ENCODE results near the gene TMEM80.

The TMEM80 gene

DNA sequence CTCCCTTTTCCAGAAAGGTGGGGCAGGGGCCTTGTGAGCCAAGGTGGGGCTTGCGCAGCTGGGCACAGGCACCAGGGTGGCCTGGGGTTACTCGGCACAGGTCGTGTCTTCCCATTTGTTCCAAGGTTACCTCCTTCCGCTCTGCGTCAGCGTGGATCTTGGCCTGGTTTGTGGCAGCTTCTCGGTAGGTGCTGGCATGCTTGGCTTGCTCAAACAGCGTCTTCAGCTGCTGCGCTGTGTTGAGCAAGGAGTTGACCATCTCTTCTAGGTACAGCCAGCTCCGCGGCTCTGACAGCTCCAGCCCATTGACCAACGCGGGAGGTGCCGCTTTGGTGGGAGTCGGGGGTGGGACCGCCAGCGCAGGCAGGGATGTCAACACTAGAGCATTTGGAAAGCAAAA, 21.2 kb upstream of the TMEM80 start:
- Histone ChIP-seq H3K27ac (ENCODE audit: extremely low read depth, low read depth, low read length) (no peak overlapping the region), H3K4me3 (ENCODE audit: low read depth, low read length) (no peak overlapping the region), H3K4me1 (ENCODE audit: control insufficient read depth, insufficient read depth, low read length) (no peaks in the 10 kb centered on the region), H3K9me3 (ENCODE audit: control insufficient read depth, insufficient read depth, low read depth, low read length) (no peaks in the 10 kb centered on the region), H3K36me3 (ENCODE audit: control insufficient read depth in 2 of 2, insufficient read depth in 1 of 2, low read length in 2 of 2) (peaks cover 14 to 79% of the 10 kb centered on the region in 2 experiments; a peak in 2 of 3 replicates)
- TF ChIP-seq ZNF610 (tag by site-specific recombination; IDR thresholded peaks at IDR 0.05; ENCODE audit: borderline replicate concordance): no peak
- TF ChIP-seq TCF7L2 (IDR thresholded peaks at IDR 0.05; ENCODE audit: borderline replicate concordance, low read depth, low read length): no peak
- TF ChIP-seq ZNF530 (tag by site-specific recombination; IDR thresholded peaks at IDR 0.05; ENCODE audit: low read depth): no peak
- CTCF ChIA-PET: interaction anchor here (0.5 to 1.4 kb wide), 3 partner anchors 10 to 49 kb away, joined by 3 to 4 read pairs (median 3); no protein-coding TSS in a partner anchor
- POLR2A ChIA-PET: no interaction called here

DNA sequence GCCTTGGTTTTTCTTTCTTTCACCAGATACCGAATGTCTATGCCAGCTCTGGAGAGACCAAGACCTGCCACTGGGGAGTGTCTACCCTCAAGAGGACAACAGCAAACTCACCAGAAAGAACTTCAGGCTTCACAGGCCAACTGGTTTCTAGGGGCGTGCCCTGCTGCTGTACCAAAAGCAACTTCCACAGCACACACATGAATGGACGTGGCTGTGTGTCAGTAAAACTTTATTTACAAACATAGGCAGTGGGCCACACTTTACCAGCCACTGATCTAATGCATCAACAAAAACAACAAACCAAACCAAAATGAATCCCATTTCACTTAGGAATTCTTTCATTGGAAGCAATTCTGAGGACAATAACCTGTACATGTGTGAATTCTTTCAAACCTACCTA, 17.3 kb upstream of the TMEM80 start:
- Histone ChIP-seq H3K36me3 (ENCODE audit: control insufficient read depth in 2 of 2, insufficient read depth in 1 of 2, low read length in 2 of 2) (peaks cover 5 to 90% of the 10 kb centered on the region in 2 experiments; a peak in 2 of 3 replicates), H3K27ac (ENCODE audit: extremely low read depth, low read depth, low read length) (no peak overlapping the region), H3K9me3 (ENCODE audit: control insufficient read depth, insufficient read depth, low read depth, low read length) (no peaks in the 10 kb centered on the region), H3K4me3 (ENCODE audit: low read depth, low read length) (no peak overlapping the region), H3K4me1 (ENCODE audit: control insufficient read depth, insufficient read depth, low read length) (no peaks in the 10 kb centered on the region)
- CTCF ChIA-PET: no interaction called here
- POLR2A ChIA-PET: no interaction called here
- TF ChIP-seq ZBTB8A (tag by site-specific recombination; IDR thresholded peaks at IDR 0.05): no peak
- no peak for TF ChIP-seq ZNF792 (tag by site-specific recombination; IDR thresholded peaks at IDR 0.05)
- TF ChIP-seq ZNF202 (tag by site-specific recombination; IDR thresholded peaks at IDR 0.05; ENCODE audit: borderline replicate concordance): no peak
- TF ChIP-seq ZNF560 (tag by site-specific recombination; IDR thresholded peaks at IDR 0.05; ENCODE audit: borderline replicate concordance): no peak
- TF ChIP-seq, protein P1, sequence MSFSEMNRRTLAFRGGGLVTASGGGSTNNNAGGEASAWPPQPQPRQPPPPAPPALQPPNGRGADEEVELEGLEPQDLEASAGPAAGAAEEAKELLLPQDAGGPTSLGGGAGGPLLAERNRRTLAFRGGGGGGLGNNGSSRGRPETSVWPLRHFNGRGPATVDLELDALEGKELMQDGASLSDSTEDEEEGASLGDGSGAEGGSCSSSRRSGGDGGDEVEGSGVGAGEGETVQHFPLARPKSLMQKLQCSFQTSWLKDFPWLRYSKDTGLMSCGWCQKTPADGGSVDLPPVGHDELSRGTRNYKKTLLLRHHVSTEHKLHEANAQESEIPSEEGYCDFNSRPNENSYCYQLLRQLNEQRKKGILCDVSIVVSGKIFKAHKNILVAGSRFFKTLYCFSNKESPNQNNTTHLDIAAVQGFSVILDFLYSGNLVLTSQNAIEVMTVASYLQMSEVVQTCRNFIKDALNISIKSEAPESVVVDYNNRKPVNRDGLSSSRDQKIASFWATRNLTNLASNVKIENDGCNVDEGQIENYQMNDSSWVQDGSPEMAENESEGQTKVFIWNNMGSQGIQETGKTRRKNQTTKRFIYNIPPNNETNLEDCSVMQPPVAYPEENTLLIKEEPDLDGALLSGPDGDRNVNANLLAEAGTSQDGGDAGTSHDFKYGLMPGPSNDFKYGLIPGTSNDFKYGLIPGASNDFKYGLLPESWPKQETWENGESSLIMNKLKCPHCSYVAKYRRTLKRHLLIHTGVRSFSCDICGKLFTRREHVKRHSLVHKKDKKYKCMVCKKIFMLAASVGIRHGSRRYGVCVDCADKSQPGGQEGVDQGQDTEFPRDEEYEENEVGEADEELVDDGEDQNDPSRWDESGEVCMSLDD (tag by site-specific recombination; IDR thresholded peaks at IDR 0.05): no peak
- TF ChIP-seq ZNF701 (tag by site-specific recombination; IDR thresholded peaks at IDR 0.05): no peak
- TF ChIP-seq ZNF837 (tag by site-specific recombination; IDR thresholded peaks at IDR 0.05): no peak
- TF ChIP-seq TRIM28 (IDR thresholded peaks at IDR 0.05; ENCODE audit: borderline replicate concordance, low read length): no peak

DNA sequence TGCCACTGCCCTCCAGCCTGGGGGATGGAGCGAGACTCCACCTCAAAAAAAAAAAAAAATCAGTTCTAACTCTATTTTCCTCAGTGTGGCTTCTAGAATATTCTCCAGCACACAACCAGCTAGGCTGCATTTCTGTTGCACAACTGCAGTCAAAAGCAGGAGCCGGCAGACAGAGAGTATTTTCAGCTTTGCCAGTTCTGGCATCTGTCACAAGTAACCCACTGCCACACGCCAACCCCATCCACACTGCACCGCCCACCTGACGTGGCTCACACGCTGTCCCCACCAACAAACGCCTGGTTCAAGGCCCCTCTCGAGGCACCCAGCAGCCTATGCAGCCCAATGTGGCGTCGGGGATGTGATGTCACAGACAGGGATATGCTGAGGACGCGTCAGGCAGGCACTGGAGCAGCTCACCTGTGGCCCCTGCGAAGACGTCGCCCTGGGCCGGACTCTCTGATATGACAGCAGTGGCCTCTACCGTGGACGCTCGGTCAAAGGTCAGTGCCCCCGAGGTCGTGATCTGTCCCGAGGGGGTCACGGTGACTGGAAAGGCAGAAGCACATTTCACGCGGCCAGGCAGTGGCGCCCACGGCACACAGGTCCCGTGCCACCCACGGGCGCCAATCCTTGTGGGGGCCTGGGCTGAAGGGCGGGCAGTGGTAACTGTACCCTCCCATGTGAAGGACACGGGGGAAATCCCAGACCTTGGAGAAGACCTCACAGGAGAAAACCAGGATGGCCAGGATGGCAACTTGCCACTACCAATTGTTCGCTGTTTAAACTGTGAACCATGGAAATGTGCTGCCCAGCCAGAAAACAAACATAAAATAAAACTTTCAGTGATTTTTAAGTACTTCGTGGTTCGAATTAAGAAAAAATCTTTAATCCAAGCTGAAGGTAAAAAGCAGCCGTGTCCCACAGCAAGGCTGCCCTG, 16.1 kb upstream of the TMEM80 start:
- TF ChIP-seq BCL11A (tag by site-specific recombination; IDR thresholded peaks at IDR 0.05; ENCODE audit: low read depth) (0 out of 2 replicates have a peak, but pooled peaks have one; percentile 42), ZNF292 (tag by site-specific recombination; IDR thresholded peaks at IDR 0.05; ENCODE audit: borderline replicate concordance, low read depth) (no peak), ZBTB21 (tag by site-specific recombination; IDR thresholded peaks at IDR 0.05) (no peak), BCL11B (tag by site-specific recombination; IDR thresholded peaks at IDR 0.05; ENCODE audit: low read depth) (peak; percentile 74; the same call in 1 of the 2 replicates), ZNF23 (tag by site-specific recombination; IDR thresholded peaks at IDR 0.05; ENCODE audit: borderline replicate concordance) (no peak), ZNF138 (tag by site-specific recombination; IDR thresholded peaks at IDR 0.05; ENCODE audit: borderline replicate concordance) (no peak)
- TF ChIP-seq, protein P2, sequence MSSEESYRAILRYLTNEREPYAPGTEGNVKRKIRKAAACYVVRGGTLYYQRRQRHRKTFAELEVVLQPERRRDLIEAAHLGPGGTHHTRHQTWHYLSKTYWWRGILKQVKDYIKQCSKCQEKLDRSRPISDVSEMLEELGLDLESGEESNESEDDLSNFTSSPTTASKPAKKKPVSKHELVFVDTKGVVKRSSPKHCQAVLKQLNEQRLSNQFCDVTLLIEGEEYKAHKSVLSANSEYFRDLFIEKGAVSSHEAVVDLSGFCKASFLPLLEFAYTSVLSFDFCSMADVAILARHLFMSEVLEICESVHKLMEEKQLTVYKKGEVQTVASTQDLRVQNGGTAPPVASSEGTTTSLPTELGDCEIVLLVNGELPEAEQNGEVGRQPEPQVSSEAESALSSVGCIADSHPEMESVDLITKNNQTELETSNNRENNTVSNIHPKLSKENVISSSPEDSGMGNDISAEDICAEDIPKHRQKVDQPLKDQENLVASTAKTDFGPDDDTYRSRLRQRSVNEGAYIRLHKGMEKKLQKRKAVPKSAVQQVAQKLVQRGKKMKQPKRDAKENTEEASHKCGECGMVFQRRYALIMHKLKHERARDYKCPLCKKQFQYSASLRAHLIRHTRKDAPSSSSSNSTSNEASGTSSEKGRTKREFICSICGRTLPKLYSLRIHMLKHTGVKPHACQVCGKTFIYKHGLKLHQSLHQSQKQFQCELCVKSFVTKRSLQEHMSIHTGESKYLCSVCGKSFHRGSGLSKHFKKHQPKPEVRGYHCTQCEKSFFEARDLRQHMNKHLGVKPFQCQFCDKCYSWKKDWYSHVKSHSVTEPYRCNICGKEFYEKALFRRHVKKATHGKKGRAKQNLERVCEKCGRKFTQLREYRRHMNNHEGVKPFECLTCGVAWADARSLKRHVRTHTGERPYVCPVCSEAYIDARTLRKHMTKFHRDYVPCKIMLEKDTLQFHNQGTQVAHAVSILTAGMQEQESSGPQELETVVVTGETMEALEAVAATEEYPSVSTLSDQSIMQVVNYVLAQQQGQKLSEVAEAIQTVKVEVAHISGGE (tag by site-specific recombination; conservative IDR thresholded peaks at IDR 0.05; ENCODE audit: low read depth): no peak
- Histone ChIP-seq H3K27ac (ENCODE audit: extremely low read depth, low read depth, low read length) (no peak overlapping the region), H3K4me1 (ENCODE audit: control insufficient read depth, insufficient read depth, low read length) (no peaks in the 10 kb centered on the region), H3K4me3 (ENCODE audit: low read depth, low read length) (no peak overlapping the region), H3K9me3 (ENCODE audit: control insufficient read depth, insufficient read depth, low read depth, low read length) (no peaks in the 10 kb centered on the region), H3K36me3 (ENCODE audit: control insufficient read depth in 2 of 2, insufficient read depth in 1 of 2, low read length in 2 of 2) (peaks cover 11 to 90% of the 10 kb centered on the region in 2 experiments; a peak in 2 of 3 replicates)
- ChIA-PET CTCF (interaction anchor here (0.7 to 1.8 kb wide), 2 partner anchors 45 to 125 kb away, joined by 3 to 5 read pairs; no protein-coding TSS in a partner anchor), POLR2A (no interaction called here)
